AG04449 (cell line): ENCODE measurements around the gene GRAMD1C.
A peak's percentile ranks its signal among the peaks of the same experiment; 100 is the strongest.

Experiments used
- CTCF ChIA-PET: fragments of 350-600 bp; formaldehyde crosslinking; extraction: SDS; loops from one replicate; lab custom pipeline; 2021; ENCODE audit warnings: antibody characterized with exemption; lab: Yijun Ruan, JAX
- POLR2A ChIA-PET: fragments of 400-600, 350-600 bp; formaldehyde crosslinking; extraction: SDS; loops from one replicate; lab custom pipeline; 2020; ENCODE audit warnings: antibody characterized with exemption, inconsistent platforms; lab: Yijun Ruan, JAX
- DNase-seq: peaks from one replicate; pipeline ENCODE4 v3.0.0-alpha.2; 2010; ENCODE audit warnings: low read depth, low spot score
- H3K4me3 ChIP-seq: 2 replicates; pipeline ENCODE4 v1.5.1; 2011; ENCODE audit warnings: low read depth, mild to moderate bottlenecking, control low read depth, low read length
- CTCF ChIP-seq: IDR thresholded peaks from one replicate; pipeline ENCODE4 v1.5.1; 2011; ENCODE audit warnings: mild to moderate bottlenecking, moderate library complexity, low read length, control low read depth, inconsistent platforms; ENCODE audit not compliant: insufficient read depth; ENCODE audit errors: missing control alignments

GRAMD1C gene

GRCh38 chr3:113838631-113839209 lies at the start of gene GRAMD1C:
GRAMD1C (plus strand) TSS chr3:113838788; CDS start chr3:113838910, 122 bp downstream.
- TF ChIP-seq CTCF: peak; percentile 92
- ChIA-PET POLR2A (interaction anchor here (0.6 to 1.5 kb wide), 2 partner anchors 74 to 217 kb away, joined by 3 to 4 read pairs; no protein-coding TSS in a partner anchor), CTCF (interaction anchor here (0.6 to 6.3 kb wide), 26 partner anchors 8 to 497 kb away, joined by 3 to 76 read pairs (median 4); partner anchors contain the start of gene DRD3)
- H3K4me3 ChIP-seq: peak within 1 kb of the TSS; percentile 72
- no peak for DNase-seq

- POLR2A ChIA-PET: no interaction called here
- CTCF ChIA-PET: interaction anchor here (0.6 to 2.0 kb wide), 4 partner anchors 9 to 55 kb away, joined by 3 to 11 read pairs (median 4); no protein-coding TSS in a partner anchor
- H3K4me3 ChIP-seq: no peak overlapping the region
- no peak for DNase-seq
- TF ChIP-seq CTCF: no peak
Measured at GRCh38 chr3:113791381-113791780, 47.2 kb upstream of the GRAMD1C start.

GRCh38 chr3:113794526-113794925 lies 44.1 kb upstream of the GRAMD1C start:
- H3K4me3 ChIP-seq: no peak overlapping the region
- ChIA-PET POLR2A (no interaction called here), CTCF (interaction anchor here (2.5 kb wide), 1 partner anchor 58 kb away, joined by 7 read pairs; no protein-coding TSS in a partner anchor)
- no peak for DNase-seq
- TF ChIP-seq CTCF: no peak

GRCh38 chr3:113795693-113796092 lies 42.9 kb upstream of the GRAMD1C start:
- CTCF ChIA-PET: interaction anchor here (0.8 to 2.5 kb wide), 2 partner anchors 46 to 60 kb away, joined by 3 to 7 read pairs; no protein-coding TSS in a partner anchor
- no peak for DNase-seq
- TF ChIP-seq CTCF: no peak
- POLR2A ChIA-PET: no interaction called here
- H3K4me3 ChIP-seq: no peak overlapping the region

GRCh38 chr3:113802795-113803455 lies 35.7 kb upstream of the GRAMD1C start:
- ChIA-PET POLR2A (interaction anchor here (0.6 kb wide), 1 partner anchor 27 kb away, joined by 3 read pairs; no protein-coding TSS in a partner anchor), CTCF (interaction anchor here (1.4 kb wide), 1 partner anchor 34 kb away, joined by 3 read pairs; no protein-coding TSS in a partner anchor)
- DNase-seq: no peak
- TF ChIP-seq CTCF: no peak
- H3K4me3 ChIP-seq: no peak overlapping the region

- TF ChIP-seq CTCF: no peak
- POLR2A ChIA-PET: no interaction called here
- CTCF ChIA-PET: no interaction called here
- DNase-seq: no peak
- no peak overlapping the region for H3K4me3 ChIP-seq
Measured at GRCh38 chr3:113804661-113805060, 33.9 kb upstream of the GRAMD1C start.
